Transverse colon (tissue), 4 donors: ENCODE data around the gene CDC42EP5. TPM values are rescaled to one million over a fixed set of nuclear protein-coding genes. Genes with fewer than 3 reads are reported as not detected.

Source experiments
- DNase-seq: peaks from one replicate; pipeline ENCODE4 v3.0.0-alpha.2; 2019
- H3K27ac ChIP-seq, 4 donors: fragments of 200-600 bp; sonication (generic); 2 replicates each; pipeline ENCODE4 v1.5.1; 2016 to 2018; ENCODE audit warnings: inconsistent platforms in 4 of 4
- H3K27me3 ChIP-seq: fragments of 200-600 bp; sonication (generic); 2 replicates; pipeline ENCODE4 v1.5.1; 2017; ENCODE audit warnings: inconsistent platforms
- H3K36me3 ChIP-seq, 4 donors: fragments of 200-600 bp; sonication (generic); 2 replicates each; pipeline ENCODE4 v1.5.1; 2017 to 2019; ENCODE audit warnings: inconsistent platforms in 4 of 4
- H3K4me1 ChIP-seq, 4 donors: fragments of 200-600 bp; sonication (generic); 2 replicates each; pipeline ENCODE4 v1.5.1; 2017 to 2020; ENCODE audit warnings: inconsistent platforms in 4 of 4
- H3K4me3 ChIP-seq, 4 donors: fragments of 200-600 bp; sonication (generic); 1 replicate in 1 of 4; 2 replicates in 3 of 4; pipeline versions ENCODE4 v1.5.1 to v1.6.1; 2017 to 2019; ENCODE audit warnings: inconsistent platforms in 4 of 4
- H3K9me3 ChIP-seq, 2 donors: fragments of 200-600 bp; sonication (generic); 2 replicates each; pipeline ENCODE4 v1.5.1; 2017 to 2019; ENCODE audit warnings: inconsistent platforms in 2 of 2
- CTCF ChIP-seq, 5 experiments: fragments of 200-600 bp in 3 of 5; fragments of 450-650 bp in 2 of 5; sonication (generic) in 3 of 5; IDR thresholded peaks; 1 replicate in 2 of 5; 2 replicates in 3 of 5; pipeline ENCODE4 v1.5.1; 2016 to 2017; ENCODE audit warnings: antibody characterized with exemption in 5 of 5, inconsistent platforms in 3 of 5, mild to moderate bottlenecking in 2 of 5, moderate library complexity in 1 of 5
- EP300 ChIP-seq: sonication (generic); formaldehyde crosslinking; IDR thresholded peaks from one replicate; pipeline ENCODE4 v1.6.1; 2017; ENCODE audit warnings: antibody characterized with exemption, low read depth
- POLR2A ChIP-seq: fragments of 450-650 bp; IDR thresholded peaks from one replicate; pipeline ENCODE4 v1.6.1; 2016; ENCODE audit warnings: antibody characterized with exemption, mild to moderate bottlenecking, moderate library complexity
- POLR2AphosphoS5 ChIP-seq, 3 donors: sonication (generic); formaldehyde crosslinking; IDR thresholded peaks; one replicate each; pipeline ENCODE4 v1.6.1; 2016; ENCODE audit warnings: antibody characterized with exemption in 3 of 3
- WGBS, 2 donors: methylation state at CpG; one replicate each; pipeline ENCODE4 v1.1.5; 2018; ENCODE audit warnings: low coverage in 1 of 2; 5-methylcytosine and 5-hydroxymethylcytosine counted together
- in situ Hi-C, 4 donors: fragments of 200-750 bp; cut with MboI; loops; one replicate each; pipeline versions ENCODE4 v1.15.0 to v1.15.1; 2017; ENCODE audit warnings: low sequenced_read_pairs in 3 of 4, low pct_ligation_motif_present in 1 of 4, low pct_unique_long_range_greater_than_20kb in 1 of 4
- intact Hi-C: fragments of 100-400 bp; cut with DNase I; formaldehyde crosslinking; loops from one replicate; pipeline ENCODE4 v1.15.1; 2023; ENCODE audit warnings: low total_unique reads
- total RNA-seq, 4 donors: library from RNA; depleted of rRNA; stranded (reverse); fragments of >200 nt; gene quantifications; one replicate each; pipeline ENCODE4 v1.1.0, GENCODE V29; 2016

The CDC42EP5 gene
- total RNA-seq, 4 donors from 2014 or later, result 210 to 231 (median 214) TPM

DNA sequence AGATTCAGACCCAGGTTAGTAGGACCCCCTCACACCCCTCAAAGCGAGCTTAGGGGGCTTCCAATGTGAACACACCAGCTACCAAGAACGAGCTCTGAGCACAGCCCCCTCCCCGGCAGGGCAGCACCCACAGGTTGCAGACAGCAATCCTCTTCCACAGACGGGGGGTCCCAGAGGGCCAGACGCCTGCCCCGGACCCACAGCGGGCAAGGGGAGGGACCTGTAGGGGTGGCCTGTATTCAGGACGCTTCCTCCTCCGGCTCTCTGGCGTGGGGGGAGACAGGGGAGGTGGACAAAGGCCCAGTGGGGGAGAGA, 53.1 kb downstream of the CDC42EP5 start:
- no peak for DNase-seq
- intact Hi-C loops (no loop called here), in situ Hi-C loops (no loop called here)
- Histone ChIP-seq H3K4me1 (peaks cover 0 to 5% (median 0%) of the 10 kb centered on the region in 4 donors), H3K27me3 (peaks cover 68% of the 10 kb centered on the region), H3K4me3 (no peak overlapping the region), H3K9me3 (no peaks in the 10 kb centered on the region), H3K36me3 (no peaks in the 10 kb centered on the region), H3K27ac (no peak overlapping the region)
- WGBS, 2 donors, result 32% methylated on average over 10 of the region's 10 CpGs; no CpG with 5 or more reads in 1 of the 2 donors
- no peak for TF ChIP-seq CTCF (IDR thresholded peaks at IDR 0.05)
- TF ChIP-seq POLR2A, result no peak
- TF ChIP-seq POLR2AphosphoS5 (IDR thresholded peaks at IDR 0.05), result no peak
- TF ChIP-seq EP300, result no peak

DNA sequence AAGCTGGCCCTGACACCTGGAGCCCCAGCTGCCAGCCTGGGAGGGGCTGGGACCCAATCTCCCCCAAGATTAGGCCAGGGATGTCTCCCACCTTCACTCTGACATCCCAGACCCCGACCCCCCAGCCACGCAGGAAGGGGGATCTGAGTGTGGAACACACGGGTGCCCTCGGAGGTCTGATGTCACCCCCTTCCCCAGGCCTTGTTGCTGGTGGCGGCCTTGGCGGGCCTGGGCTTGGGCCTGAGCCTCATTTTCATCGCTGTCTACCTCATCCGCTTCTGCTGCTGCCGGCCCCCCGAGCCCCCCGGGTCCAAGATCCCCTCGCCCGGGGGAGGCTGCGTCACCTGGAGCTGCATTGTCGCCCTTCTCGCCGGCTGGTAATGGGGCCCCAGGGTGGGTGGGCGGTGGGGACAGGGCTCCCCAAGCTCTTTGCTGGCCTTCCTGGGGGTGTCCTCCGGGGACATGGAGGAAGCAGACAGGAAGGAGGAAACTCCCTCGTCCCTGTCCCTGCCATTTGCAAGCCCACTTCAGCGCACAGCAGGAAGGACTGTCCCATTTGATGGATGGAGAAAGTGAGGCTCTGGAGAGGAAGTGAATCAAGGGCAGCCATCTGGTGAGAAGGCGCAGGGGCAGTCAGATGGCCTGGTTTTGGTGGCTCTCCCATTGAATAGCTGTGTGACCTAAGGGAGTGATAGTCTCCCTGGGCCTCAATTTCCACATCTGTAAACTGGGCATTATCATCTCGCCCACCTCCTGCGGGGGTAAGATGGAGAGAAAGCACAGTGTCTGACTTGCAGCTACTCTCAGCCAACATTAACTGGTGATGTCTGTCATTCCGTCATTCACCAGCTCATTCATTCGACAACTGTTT, 53.9 kb downstream of the CDC42EP5 start:
- no peak for DNase-seq

DNA sequence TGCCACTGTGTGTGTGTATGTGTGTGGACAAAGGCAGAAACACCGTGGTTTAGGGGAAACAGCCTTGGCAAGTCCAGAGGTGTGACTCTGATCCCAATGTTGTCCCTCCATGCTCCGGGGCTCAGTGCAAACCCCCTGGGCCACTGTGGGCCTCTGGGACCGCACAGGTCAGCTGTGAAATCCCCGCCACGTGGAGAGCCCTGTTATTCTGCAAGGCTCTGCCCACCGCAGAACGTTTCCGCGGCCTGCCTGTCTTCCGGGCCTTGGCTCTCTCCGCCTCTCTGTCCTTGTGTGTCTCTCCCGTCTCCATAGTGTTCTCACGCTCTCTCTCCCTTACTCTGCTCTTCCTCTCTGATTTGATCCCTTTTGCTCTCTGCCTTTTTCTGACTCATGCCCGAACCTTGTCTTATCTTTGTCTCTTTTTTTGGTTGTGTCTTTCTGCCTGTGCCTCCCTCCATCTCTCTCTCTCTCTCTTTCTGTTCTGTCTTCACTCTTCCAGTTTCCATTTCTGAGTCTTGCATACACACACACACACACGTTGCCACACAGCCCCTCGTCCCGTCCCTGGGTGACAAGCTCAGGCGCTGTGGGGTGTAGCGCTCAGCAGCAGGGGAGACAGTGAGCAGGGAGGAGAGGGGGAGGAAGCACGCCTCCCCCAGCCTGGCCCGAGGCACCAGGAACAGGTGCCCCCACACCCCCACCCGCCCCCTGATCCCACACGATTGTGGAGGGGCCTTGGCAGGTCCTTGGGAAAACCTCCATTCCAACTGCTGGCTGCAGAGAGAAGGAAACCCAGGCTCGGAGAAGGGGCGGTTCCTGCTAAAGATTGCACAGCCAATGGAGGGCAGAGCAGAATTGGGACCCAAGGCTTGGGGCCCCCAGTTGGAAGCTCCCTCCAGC, 54.8 kb downstream of the CDC42EP5 start:
- peaks cover 73% of the 10 kb centered on the region for H3K27me3 ChIP-seq
- intact Hi-C loops (no loop called here), in situ Hi-C loops (no loop called here)
- no peak overlapping the region for H3K4me3 ChIP-seq
- WGBS, 2 donors, result 37% methylated on average over 25 of the region's 25 CpGs; no CpG with 5 or more reads in 1 of the 2 donors
- H3K4me1 ChIP-seq, result peaks cover 0 to 5% (median 0%) of the 10 kb centered on the region in 4 donors
- no peaks in the 10 kb centered on the region for H3K36me3 ChIP-seq
- no peak overlapping the region for H3K27ac ChIP-seq
- H3K9me3 ChIP-seq, result no peaks in the 10 kb centered on the region
- TF ChIP-seq POLR2AphosphoS5 (IDR thresholded peaks at IDR 0.05) (no peak), POLR2A (no peak)
- DNase-seq, result no peak

More for the DNA sequence above, 53.9 kb downstream of the CDC42EP5 start:
- intact Hi-C loops (no loop called here), in situ Hi-C loops (no loop called here)
- Histone ChIP-seq H3K4me1 (peaks cover 0 to 5% (median 0%) of the 10 kb centered on the region in 4 donors), H3K36me3 (no peaks in the 10 kb centered on the region), H3K27me3 (peaks cover 73% of the 10 kb centered on the region), H3K4me3 (no peak overlapping the region), H3K9me3 (no peaks in the 10 kb centered on the region), H3K27ac (no peak overlapping the region)
- 40 to 78% methylated on average over 1 to 26 of the region's 26 CpGs for WGBS, 2 donors
- no peak for TF ChIP-seq POLR2A
- TF ChIP-seq POLR2AphosphoS5 (IDR thresholded peaks at IDR 0.05), result no peak
- TF ChIP-seq EP300, result no peak
- TF ChIP-seq CTCF (IDR thresholded peaks at IDR 0.05), result no peak

DNA sequence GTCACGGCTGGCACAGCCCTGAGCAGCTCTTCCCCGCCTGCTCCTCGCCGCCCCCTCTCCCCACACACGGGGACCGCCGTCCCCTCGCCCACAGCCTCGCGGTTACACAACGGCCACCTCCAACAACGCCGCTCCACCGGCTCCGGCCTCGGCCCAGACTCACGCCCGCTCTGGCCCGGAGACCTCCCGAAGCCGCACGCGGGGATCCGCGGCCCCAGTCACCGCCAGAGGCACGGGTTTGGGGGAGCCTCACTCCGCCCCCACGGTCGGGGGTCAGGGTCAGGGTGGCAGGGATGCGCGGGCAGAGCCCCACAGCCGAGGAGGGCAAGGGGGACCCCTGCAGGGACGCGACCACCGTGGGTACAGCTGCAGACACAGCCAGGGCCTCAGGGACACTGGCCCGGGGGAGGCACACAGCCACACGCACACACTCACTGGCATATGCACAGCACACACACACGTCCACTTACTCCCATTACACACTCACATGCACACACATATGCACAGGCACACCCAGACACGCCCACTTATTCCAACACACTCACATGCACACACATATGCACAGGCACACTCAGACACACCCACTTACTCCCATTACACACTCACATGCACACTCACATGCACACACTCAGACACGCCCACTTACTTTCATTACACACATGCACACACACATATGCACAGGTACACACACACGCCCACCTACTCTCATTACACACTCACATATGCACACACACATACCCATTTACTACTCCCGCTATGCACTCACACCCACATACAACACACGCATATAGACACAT, 56.2 kb downstream of the CDC42EP5 start:
- no peaks in the 10 kb centered on the region for H3K9me3 ChIP-seq
- peaks cover 0 to 5% (median 0%) of the 10 kb centered on the region in 4 donors for H3K4me1 ChIP-seq
- TF ChIP-seq POLR2AphosphoS5 (IDR thresholded peaks at IDR 0.05) (no peak), CTCF (IDR thresholded peaks at IDR 0.05) (no peak), EP300 (no peak), POLR2A (no peak)
- DNase-seq, result no peak
- no peak overlapping the region for H3K27ac ChIP-seq
- in situ Hi-C loops (no loop called here), intact Hi-C loops (no loop called here)
- H3K36me3 ChIP-seq, result no peaks in the 10 kb centered on the region
- 68 to 82% methylated on average over 4 to 20 of the region's 44 CpGs for WGBS, 2 donors
- H3K27me3 ChIP-seq, result peaks cover 74% of the 10 kb centered on the region
- no peak overlapping the region for H3K4me3 ChIP-seq
